HUES6 (cell line): ENCODE results near the gene RAB15.
A peak's percentile ranks its signal among the peaks of the same experiment; 100 is the strongest.

Source experiments
- H3K27ac ChIP-seq: 2 replicates; pipeline ENCODE4 v1.7.0; 2013; ENCODE audit warnings: low read depth, mild to moderate bottlenecking, low read length, inconsistent platforms
- H3K27me3 ChIP-seq: 2 replicates; pipeline ENCODE4 v1.6.1; 2013; ENCODE audit warnings: low read length; ENCODE audit not compliant: control insufficient read depth, insufficient read depth
- H3K36me3 ChIP-seq: 2 replicates; pipeline ENCODE4 v1.6.1; 2013; ENCODE audit warnings: low read length; ENCODE audit not compliant: control insufficient read depth, insufficient read depth
- H3K4me1 ChIP-seq: 2 replicates; pipeline ENCODE4 v1.6.1; 2013; ENCODE audit warnings: low read length; ENCODE audit not compliant: control insufficient read depth, insufficient read depth
- H3K4me3 ChIP-seq: 2 replicates; pipeline ENCODE4 v1.5.1; 2013; ENCODE audit warnings: low read depth, low read length
- H3K9ac ChIP-seq: one replicate; pipeline ENCODE4 v1.6.1; 2013; ENCODE audit warnings: mild to moderate bottlenecking, low read length
- H3K9me3 ChIP-seq: 2 replicates; pipeline ENCODE4 v1.6.1; 2013; ENCODE audit warnings: low read depth, low read length; ENCODE audit not compliant: control insufficient read depth, insufficient read depth

The RAB15 gene

GRCh38 chr14:64971943-64972791 is at the start of gene RAB15:
Gene RAB15 (minus strand): TSS chr14:64972336. CDS start chr14:64972076, 260 bp downstream.
- Histone ChIP-seq H3K27me3 (peaks cover 20% of the 10 kb centered on the region), H3K9me3 (no peaks in the 10 kb centered on the region), H3K4me1 (peaks cover 52% of the 10 kb centered on the region), H3K36me3 (no peaks in the 10 kb centered on the region), H3K27ac (no peak within 1 kb of the TSS), H3K9ac (peak within 1 kb of the TSS; percentile 59), H3K4me3 (peak within 1 kb of the TSS; percentile 80)

DNA sequence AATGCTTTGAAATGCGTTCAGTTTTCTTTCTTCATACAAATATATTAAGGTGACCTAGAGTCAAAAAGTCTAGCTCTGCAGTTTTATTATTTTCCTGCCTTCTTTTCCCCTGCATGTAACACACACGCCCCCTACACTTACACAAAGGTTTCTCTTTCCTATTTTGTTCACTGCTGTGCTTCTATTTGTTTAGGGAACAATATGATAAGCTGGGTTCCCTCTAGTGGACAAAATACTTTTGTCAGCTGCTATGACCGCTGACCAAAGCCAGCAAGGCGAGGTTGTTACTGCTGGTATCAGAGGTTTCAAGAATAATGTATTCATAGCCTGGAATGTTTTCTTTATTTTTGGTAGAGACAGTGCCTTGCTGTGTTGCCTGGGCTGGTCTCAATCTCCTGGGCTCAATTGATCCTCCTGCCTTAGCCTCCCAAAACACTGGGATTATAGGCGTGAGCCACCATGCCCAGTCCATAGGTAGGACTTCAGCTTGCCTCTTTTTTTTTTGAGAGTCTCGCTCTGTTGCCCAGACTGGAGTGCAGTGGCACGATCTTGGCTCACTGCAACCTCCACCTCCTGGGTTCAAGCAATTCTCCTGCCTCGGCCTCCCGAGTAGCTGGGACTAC is 47.9 kb upstream of the RAB15 start:
- H3K36me3 ChIP-seq: peaks cover 13% of the 10 kb centered on the region
- no peak overlapping the region for H3K4me3 ChIP-seq
- H3K27me3 ChIP-seq: no peaks in the 10 kb centered on the region
- H3K27ac ChIP-seq: no peak overlapping the region
- H3K4me1 ChIP-seq: no peaks in the 10 kb centered on the region
- no peaks in the 10 kb centered on the region for H3K9me3 ChIP-seq
- H3K9ac ChIP-seq: no peak overlapping the region

GRCh38 chr14:65016471-65016870 is 44.3 kb upstream of the RAB15 start:
- peaks cover 30% of the 10 kb centered on the region for H3K36me3 ChIP-seq
- H3K9ac ChIP-seq: no peak overlapping the region
- H3K27ac ChIP-seq: no peak overlapping the region
- no peaks in the 10 kb centered on the region for H3K27me3 ChIP-seq
- no peak overlapping the region for H3K4me3 ChIP-seq
- no peaks in the 10 kb centered on the region for H3K9me3 ChIP-seq
- H3K4me1 ChIP-seq: no peaks in the 10 kb centered on the region

DNA sequence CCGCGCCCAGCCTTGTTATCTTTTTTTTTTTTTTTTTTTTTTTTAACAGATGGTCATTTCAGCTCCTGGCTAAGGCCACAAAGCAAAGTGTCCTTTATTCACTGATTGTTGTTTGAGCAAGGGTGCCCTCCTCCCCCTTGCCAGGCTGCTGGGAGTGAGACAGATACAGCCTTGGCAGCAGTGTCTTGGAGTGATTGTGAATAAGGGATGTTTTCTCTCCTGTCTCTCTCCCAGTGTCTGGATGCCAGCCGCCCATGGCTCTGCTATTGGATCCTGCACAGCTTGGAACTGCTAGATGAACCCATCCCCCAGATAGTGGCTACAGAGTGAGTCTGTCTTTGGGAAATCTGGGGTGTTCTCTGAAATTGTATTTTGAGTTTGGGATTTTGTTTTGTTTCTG is 43.3 kb upstream of the RAB15 start:
- Histone ChIP-seq H3K27ac (no peak overlapping the region), H3K36me3 (peaks cover 33% of the 10 kb centered on the region), H3K4me1 (no peaks in the 10 kb centered on the region), H3K9me3 (no peaks in the 10 kb centered on the region), H3K4me3 (no peak overlapping the region), H3K9ac (no peak overlapping the region), H3K27me3 (no peaks in the 10 kb centered on the region)

DNA sequence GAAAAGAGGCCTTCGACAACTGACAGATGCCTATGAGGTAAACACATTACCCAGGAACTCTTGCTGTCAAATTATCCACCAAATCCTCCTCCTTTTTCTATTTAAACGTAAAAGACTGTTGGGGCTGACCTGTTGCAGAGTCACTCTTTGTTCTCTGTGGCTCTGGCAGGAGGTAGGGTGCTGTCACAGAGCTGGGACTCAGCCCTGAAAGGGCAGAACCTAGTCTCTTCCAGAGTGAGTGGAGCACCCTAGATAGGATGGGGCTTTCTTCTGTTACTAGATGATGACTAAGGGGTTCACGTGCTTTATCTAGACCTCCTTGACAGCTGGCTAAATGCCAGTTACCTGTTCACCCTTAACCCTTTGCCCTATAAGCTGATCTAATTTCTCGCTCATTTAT is 40.2 kb upstream of the RAB15 start:
- no peak overlapping the region for H3K27ac ChIP-seq
- H3K27me3 ChIP-seq: no peaks in the 10 kb centered on the region
- no peaks in the 10 kb centered on the region for H3K9me3 ChIP-seq
- H3K4me1 ChIP-seq: peaks cover 3% of the 10 kb centered on the region; the same call in 1 of the 2 replicates
- H3K9ac ChIP-seq: no peak overlapping the region
- H3K36me3 ChIP-seq: peaks cover 36% of the 10 kb centered on the region
- no peak overlapping the region for H3K4me3 ChIP-seq

DNA sequence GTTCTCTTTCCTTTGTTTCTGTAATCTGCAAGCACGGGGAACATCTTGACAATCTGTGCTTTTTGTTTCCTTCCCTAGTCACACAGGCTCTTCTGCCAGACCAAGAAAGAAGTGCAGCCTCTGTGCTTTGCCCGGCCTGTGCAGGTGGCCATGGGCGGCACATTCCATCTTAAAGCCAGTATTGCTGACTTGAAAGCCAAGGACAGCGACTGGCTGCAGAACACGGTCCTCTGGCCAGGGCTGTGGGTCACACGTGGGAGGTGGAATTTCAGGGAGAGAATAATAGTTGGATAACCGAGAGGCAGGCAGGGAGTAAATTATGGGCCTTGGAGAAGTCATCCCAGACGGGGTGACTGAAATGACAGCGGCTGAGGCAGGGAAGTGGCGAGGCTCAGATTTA is 39.4 kb upstream of the RAB15 start:
- H3K27me3 ChIP-seq: no peaks in the 10 kb centered on the region
- no peaks in the 10 kb centered on the region for H3K9me3 ChIP-seq
- H3K27ac ChIP-seq: no peak overlapping the region
- no peak overlapping the region for H3K4me3 ChIP-seq
- H3K9ac ChIP-seq: no peak overlapping the region
- H3K36me3 ChIP-seq: peaks cover 35% of the 10 kb centered on the region
- H3K4me1 ChIP-seq: peaks cover 4% of the 10 kb centered on the region

DNA sequence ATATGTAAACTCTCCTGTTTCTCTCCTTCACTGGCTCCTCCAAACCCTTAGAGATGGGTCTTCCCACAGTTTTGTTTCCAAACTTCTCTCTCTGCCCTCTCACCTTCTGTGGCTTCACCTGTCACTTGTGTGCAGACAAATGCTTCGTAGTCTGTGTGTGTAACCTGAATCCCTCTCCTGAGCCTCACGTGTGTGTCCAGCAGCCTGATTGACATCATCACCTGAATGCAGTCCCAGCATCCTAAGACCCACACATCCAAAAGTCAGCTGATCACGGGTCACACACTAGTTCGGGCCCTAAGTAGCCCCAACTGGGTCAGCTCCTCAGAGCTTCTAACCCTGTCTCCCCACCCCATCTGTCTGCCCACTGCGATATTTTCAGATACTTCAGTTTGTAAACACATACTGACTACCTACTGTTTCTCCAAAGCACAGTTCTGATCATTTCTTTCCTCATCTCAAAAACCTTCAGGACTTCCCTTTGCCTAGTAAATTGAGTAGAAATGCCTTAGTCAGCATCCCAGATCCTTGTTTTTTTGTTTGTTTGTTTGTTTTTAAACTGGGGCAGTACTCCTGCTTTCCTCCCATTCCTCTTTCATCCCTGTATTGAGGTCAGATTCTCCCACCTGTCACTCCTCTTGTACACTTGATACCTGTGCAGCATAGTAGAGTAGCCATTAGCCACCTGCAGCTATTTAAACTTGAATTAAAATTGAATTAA is 38.2 kb upstream of the RAB15 start:
- Histone ChIP-seq H3K9me3 (no peaks in the 10 kb centered on the region), H3K4me1 (peaks cover 9% of the 10 kb centered on the region), H3K9ac (no peak overlapping the region), H3K4me3 (no peak overlapping the region), H3K27me3 (no peaks in the 10 kb centered on the region), H3K27ac (no peak overlapping the region), H3K36me3 (peaks cover 25% of the 10 kb centered on the region; the same call in 1 of the 2 replicates)

- no peak overlapping the region for H3K27ac ChIP-seq
- peaks cover 11% of the 10 kb centered on the region; the same call in 1 of the 2 replicates for H3K36me3 ChIP-seq
- no peak overlapping the region for H3K9ac ChIP-seq
- H3K9me3 ChIP-seq: no peaks in the 10 kb centered on the region
- no peaks in the 10 kb centered on the region for H3K27me3 ChIP-seq
- H3K4me3 ChIP-seq: no peak overlapping the region
- H3K4me1 ChIP-seq: peaks cover 15% of the 10 kb centered on the region
These were observed 35.1 kb upstream of the RAB15 start for GRCh38 chr14:65007202-65007601.

DNA sequence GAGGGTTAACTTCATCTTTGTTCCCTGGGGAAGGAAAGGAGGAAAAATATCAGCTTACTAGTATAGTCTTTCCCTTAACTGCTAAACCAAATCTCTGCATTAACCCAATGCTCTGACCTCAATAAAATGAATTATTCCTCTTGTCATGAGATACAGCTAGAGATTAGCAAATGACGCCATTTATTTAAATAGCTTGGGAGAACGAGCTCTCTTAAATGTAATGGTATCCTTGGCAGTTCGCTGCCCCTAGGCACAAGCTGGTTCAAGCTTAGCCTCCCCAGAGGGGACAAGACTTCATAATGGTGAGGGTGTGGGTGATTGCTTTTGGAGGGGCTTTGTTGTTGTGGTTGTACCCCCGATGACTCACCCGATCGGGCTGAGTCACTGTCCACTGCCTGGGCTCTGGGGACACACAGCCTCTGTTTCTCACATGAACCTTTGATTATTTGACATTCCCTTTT is 34.2 kb upstream of the RAB15 start:
- H3K4me1 ChIP-seq: peaks cover 15% of the 10 kb centered on the region
- no peaks in the 10 kb centered on the region for H3K27me3 ChIP-seq
- H3K27ac ChIP-seq: no peak overlapping the region
- H3K9me3 ChIP-seq: no peaks in the 10 kb centered on the region
- H3K36me3 ChIP-seq: peaks cover 5% of the 10 kb centered on the region; the same call in 1 of the 2 replicates
- no peak overlapping the region for H3K4me3 ChIP-seq
- H3K9ac ChIP-seq: no peak overlapping the region

DNA sequence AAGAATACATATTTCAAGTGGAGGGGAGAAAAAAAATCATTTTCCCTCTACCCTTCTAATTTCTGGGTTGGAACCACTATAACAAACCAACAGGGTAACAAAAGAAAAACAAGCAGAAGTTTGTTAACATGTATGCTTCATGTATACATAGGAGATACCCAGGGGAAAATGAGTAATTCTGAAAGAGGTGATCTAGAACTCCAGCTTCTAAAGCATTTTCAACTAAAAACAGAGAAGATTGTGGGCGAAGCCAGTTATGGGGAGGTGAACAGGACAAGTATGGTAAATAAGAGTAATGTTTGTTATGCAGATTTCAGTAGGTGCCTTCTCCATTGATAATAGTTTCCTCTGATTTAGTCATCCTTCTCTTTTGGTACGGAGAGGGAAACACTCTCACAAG is 31.3 kb upstream of the RAB15 start:
- Histone ChIP-seq H3K27me3 (no peaks in the 10 kb centered on the region), H3K27ac (no peak overlapping the region), H3K36me3 (no peaks in the 10 kb centered on the region), H3K4me1 (peaks cover 20% of the 10 kb centered on the region), H3K9me3 (no peaks in the 10 kb centered on the region), H3K9ac (no peak overlapping the region), H3K4me3 (no peak overlapping the region)
